Stimulated activated CD4-positive, alpha-beta T cell treated with anti-CD3 and anti-CD28 coated beads, Interleukin-12 subunit alpha, Interleukin-12 subunit beta, amount 100 ng/mL, for 4 hours (primary cell): ENCODE data around the gene ADK.
A peak's percentile ranks its signal among the peaks of the same experiment; 100 is the strongest.
"Not testable (repeated sequence)": the region's sequence is repeated elsewhere in the genome, so short reads cannot be mapped to it uniquely, and the experiment has no call there.

Experiments
- DNase-seq: peaks from one replicate; pipeline ENCODE4 v3.0.0-alpha.2; 2020

ADK gene

GRCh38 chr10:74575191-74575720, 424.2 kb downstream of the ADK start:
- no peak for DNase-seq

- no peak for DNase-seq
Observed at GRCh38 chr10:74575912-74576311, 424.9 kb downstream of the ADK start.

GRCh38 chr10:74576586-74576985, 425.6 kb downstream of the ADK start:
- no peak for DNase-seq

- not testable (repeated sequence) for DNase-seq
Observed at GRCh38 chr10:74580438-74580837, 429.4 kb downstream of the ADK start.

- DNase-seq: no peak
Observed at GRCh38 chr10:74582566-74582965, 431.5 kb downstream of the ADK start.

- DNase-seq: peak; percentile 36
Observed at GRCh38 chr10:74585231-74586087, 434.4 kb downstream of the ADK start.

GRCh38 chr10:74586088-74586585, 435.1 kb downstream of the ADK start:
- no peak for DNase-seq

GRCh38 chr10:74587109-74587854, 436.3 kb downstream of the ADK start:
- no peak for DNase-seq

GRCh38 chr10:74589226-74589673, 438.2 kb downstream of the ADK start:
- peak; percentile 65 for DNase-seq

GRCh38 chr10:74589851-74590250, 438.8 kb downstream of the ADK start:
- DNase-seq: no peak

- no peak for DNase-seq
Observed at GRCh38 chr10:74593470-74593869, 442.4 kb downstream of the ADK start.

GRCh38 chr10:74596713-74597112, 445.7 kb downstream of the ADK start:
- no peak for DNase-seq

- DNase-seq: no peak
Observed at GRCh38 chr10:74598891-74599566, 448.0 kb downstream of the ADK start.

GRCh38 chr10:74599672-74600071, 448.7 kb downstream of the ADK start:
- DNase-seq: no peak

GRCh38 chr10:74600170-74600569, 449.1 kb downstream of the ADK start:
- DNase-seq: no peak

GRCh38 chr10:74602576-74602975, 451.6 kb downstream of the ADK start:
- DNase-seq: no peak

- no peak for DNase-seq
Observed at GRCh38 chr10:74610299-74610698, 459.3 kb downstream of the ADK start.

GRCh38 chr10:74612195-74612594, 461.2 kb downstream of the ADK start:
- DNase-seq: no peak

- DNase-seq: no peak
Observed at GRCh38 chr10:74620626-74621025, 469.6 kb downstream of the ADK start.

- no peak for DNase-seq
Observed at GRCh38 chr10:74623786-74624185, 472.8 kb downstream of the ADK start.

GRCh38 chr10:74624501-74624900, 473.5 kb downstream of the ADK start:
- DNase-seq: no peak

GRCh38 chr10:74628136-74628535, 477.1 kb downstream of the ADK start:
- DNase-seq: no peak

- DNase-seq: no peak
Observed at GRCh38 chr10:74634995-74635536, 484.0 kb downstream of the ADK start.
